Osteocyte (in vitro differentiated cells): ENCODE results near the gene CHST1. TPM values are rescaled to one million over a fixed set of nuclear protein-coding genes. Genes with fewer than 3 reads are reported as not detected.

Experiments
- DNase-seq: peaks from one replicate; pipeline ENCODE4 v3.0.0; 2021; ENCODE audit warnings: mixed read lengths; ENCODE audit not compliant: unreplicated experiment; ENCODE audit errors: extremely low spot score
- H3K27ac Mint-ChIP-seq: one replicate; pipeline ENCODE4 v1.8.0; 2021; ENCODE audit warnings: mild to moderate bottlenecking, mixed read lengths; ENCODE audit not compliant: unreplicated experiment
- H3K27me3 Mint-ChIP-seq: one replicate; pipeline ENCODE4 v1.8.0; 2021; ENCODE audit warnings: mixed read lengths; ENCODE audit not compliant: unreplicated experiment
- H3K36me3 Mint-ChIP-seq: one replicate; pipeline ENCODE4 v1.8.0; 2021; ENCODE audit warnings: mixed read lengths; ENCODE audit not compliant: unreplicated experiment
- H3K4me1 Mint-ChIP-seq: one replicate; pipeline ENCODE4 v1.8.0; 2021; ENCODE audit warnings: mixed read lengths; ENCODE audit not compliant: unreplicated experiment
- H3K4me3 Mint-ChIP-seq: one replicate; pipeline ENCODE4 v1.8.0; 2021; ENCODE audit warnings: mild to moderate bottlenecking, moderate library complexity, mixed read lengths; ENCODE audit not compliant: unreplicated experiment
- H3K9me3 Mint-ChIP-seq: one replicate; pipeline ENCODE4 v1.8.0; 2021; ENCODE audit warnings: mixed read lengths; ENCODE audit not compliant: unreplicated experiment
- total RNA-seq: library from RNA; stranded (reverse); gene quantifications from 2 replicates; pipeline ENCODE4 v1.2.1, GENCODE V29; 2021
- TF ChIP-seq, protein P1 (sequence below): fragments of 200-600 bp; sonication (generic); IDR thresholded peaks from 2 replicates; pipeline ENCODE4 v1.5.0; 2021; ENCODE audit warnings: antibody characterized with exemption, mild to moderate bottlenecking, moderate library complexity

Gene CHST1
- total RNA-seq, 1 donor from 2014 or later = 0.67 TPM

GRCh38 chr11:45614196-45614828 is 51.1 kb downstream of the CHST1 start:
- H3K4me3 Mint-ChIP-seq = no peak overlapping the region
- H3K27ac Mint-ChIP-seq = no peak overlapping the region
- H3K36me3 Mint-ChIP-seq = no peaks in the 10 kb centered on the region
- TF ChIP-seq, protein P1, sequence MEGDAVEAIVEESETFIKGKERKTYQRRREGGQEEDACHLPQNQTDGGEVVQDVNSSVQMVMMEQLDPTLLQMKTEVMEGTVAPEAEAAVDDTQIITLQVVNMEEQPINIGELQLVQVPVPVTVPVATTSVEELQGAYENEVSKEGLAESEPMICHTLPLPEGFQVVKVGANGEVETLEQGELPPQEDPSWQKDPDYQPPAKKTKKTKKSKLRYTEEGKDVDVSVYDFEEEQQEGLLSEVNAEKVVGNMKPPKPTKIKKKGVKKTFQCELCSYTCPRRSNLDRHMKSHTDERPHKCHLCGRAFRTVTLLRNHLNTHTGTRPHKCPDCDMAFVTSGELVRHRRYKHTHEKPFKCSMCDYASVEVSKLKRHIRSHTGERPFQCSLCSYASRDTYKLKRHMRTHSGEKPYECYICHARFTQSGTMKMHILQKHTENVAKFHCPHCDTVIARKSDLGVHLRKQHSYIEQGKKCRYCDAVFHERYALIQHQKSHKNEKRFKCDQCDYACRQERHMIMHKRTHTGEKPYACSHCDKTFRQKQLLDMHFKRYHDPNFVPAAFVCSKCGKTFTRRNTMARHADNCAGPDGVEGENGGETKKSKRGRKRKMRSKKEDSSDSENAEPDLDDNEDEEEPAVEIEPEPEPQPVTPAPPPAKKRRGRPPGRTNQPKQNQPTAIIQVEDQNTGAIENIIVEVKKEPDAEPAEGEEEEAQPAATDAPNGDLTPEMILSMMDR = no peak
- H3K27me3 Mint-ChIP-seq = peaks cover 39% of the 10 kb centered on the region
- DNase-seq = peak; percentile 23
- H3K4me1 Mint-ChIP-seq = no peaks in the 10 kb centered on the region
- no peaks in the 10 kb centered on the region for H3K9me3 Mint-ChIP-seq

DNA sequence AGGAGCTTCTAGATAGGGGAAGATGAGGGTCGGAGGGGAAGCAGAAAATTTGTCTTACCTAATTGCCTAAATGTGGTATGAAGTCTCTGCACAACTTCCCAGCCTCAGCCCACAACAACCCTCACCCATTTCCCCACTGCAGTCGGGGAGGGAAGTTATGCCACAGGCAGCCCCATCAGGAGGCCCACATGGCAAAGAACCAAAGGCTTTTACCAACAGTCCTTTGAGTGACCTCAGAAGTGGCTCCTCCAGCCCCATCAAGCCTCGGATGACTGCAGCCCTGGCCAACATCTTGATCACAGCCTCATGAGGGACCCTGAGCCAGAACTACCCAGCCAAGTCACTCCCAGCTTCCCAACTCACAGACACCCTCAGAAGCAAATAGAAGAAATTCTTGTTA is 54.8 kb downstream of the CHST1 start:
- no peak for DNase-seq
- Mint-ChIP-seq H3K27ac (no peak overlapping the region), H3K27me3 (peaks cover 29% of the 10 kb centered on the region), H3K4me3 (no peak overlapping the region), H3K4me1 (no peaks in the 10 kb centered on the region), H3K9me3 (no peaks in the 10 kb centered on the region), H3K36me3 (no peaks in the 10 kb centered on the region)
- TF ChIP-seq, protein P1 = no peak

- Mint-ChIP-seq H3K27me3 (peaks cover 36% of the 10 kb centered on the region), H3K4me1 (no peaks in the 10 kb centered on the region), H3K27ac (no peak overlapping the region), H3K36me3 (no peaks in the 10 kb centered on the region), H3K9me3 (no peaks in the 10 kb centered on the region), H3K4me3 (no peak overlapping the region)
- TF ChIP-seq, protein P1 = no peak
- no peak for DNase-seq
Measured at GRCh38 chr11:45609902-45610301, 55.5 kb downstream of the CHST1 start.

DNA sequence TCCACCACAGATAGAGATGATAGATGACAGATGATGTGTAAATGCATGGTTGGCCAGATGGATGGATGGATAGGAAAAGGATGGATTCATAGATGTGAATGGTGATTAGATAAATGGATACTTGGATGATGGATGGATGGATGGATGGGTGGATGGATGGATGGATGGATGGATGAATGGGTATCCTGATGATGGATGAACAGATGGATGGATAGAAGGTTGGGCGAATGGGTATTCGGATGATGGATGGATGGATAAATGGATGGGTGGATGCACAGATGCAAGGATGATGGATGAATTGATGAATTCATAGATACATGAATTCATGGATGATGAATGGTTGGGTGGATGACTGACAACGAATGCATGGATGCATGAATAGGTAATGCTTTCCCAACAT is 56.1 kb downstream of the CHST1 start:
- TF ChIP-seq, protein P1 = no peak
- Mint-ChIP-seq H3K4me1 (no peaks in the 10 kb centered on the region), H3K4me3 (no peak overlapping the region), H3K27me3 (peaks cover 36% of the 10 kb centered on the region), H3K27ac (no peak overlapping the region), H3K36me3 (no peaks in the 10 kb centered on the region), H3K9me3 (no peaks in the 10 kb centered on the region)
- no peak for DNase-seq

GRCh38 chr11:45607995-45608394 is 57.4 kb downstream of the CHST1 start:
- H3K27ac Mint-ChIP-seq = no peak overlapping the region
- no peak for DNase-seq
- peaks cover 35% of the 10 kb centered on the region for H3K27me3 Mint-ChIP-seq
- no peaks in the 10 kb centered on the region for H3K4me1 Mint-ChIP-seq
- no peak overlapping the region for H3K4me3 Mint-ChIP-seq
- no peaks in the 10 kb centered on the region for H3K36me3 Mint-ChIP-seq
- H3K9me3 Mint-ChIP-seq = no peaks in the 10 kb centered on the region
- TF ChIP-seq, protein P1 = no peak
